HG02798 (cell line): ENCODE results near the gene TYMS.
"Not testable (repeated sequence)": the region's sequence is repeated elsewhere in the genome, so short reads cannot be mapped to it uniquely, and the experiment has no call there.

ENCODE experiments used
- ATAC-seq: cut with Tn5 transposase; IDR thresholded peaks from one replicate; pipeline ENCODE4 v1.9.1; 2021; ENCODE audit warnings: mild to moderate bottlenecking; ENCODE audit not compliant: unreplicated experiment, poor library complexity

Gene TYMS

GRCh38 chr18:676069-676468 lies 18.6 kb downstream of the TYMS start:
- ATAC-seq, result no peak

GRCh38 chr18:676736-677135 lies 19.3 kb downstream of the TYMS start:
- ATAC-seq, result no peak

GRCh38 chr18:677145-677544 lies 19.7 kb downstream of the TYMS start:
- peak; percentile 76 for ATAC-seq

- ATAC-seq, result no peak
These were observed 20.5 kb downstream of the TYMS start for GRCh38 chr18:677951-678381.

- ATAC-seq, result no peak
These were observed 21.2 kb downstream of the TYMS start for GRCh38 chr18:678482-679182.

GRCh38 chr18:679516-679915 lies 22.1 kb downstream of the TYMS start:
- ATAC-seq, result no peak

GRCh38 chr18:680392-680791 lies 22.9 kb downstream of the TYMS start:
- no peak for ATAC-seq

- ATAC-seq, result no peak
These were observed 24.5 kb downstream of the TYMS start for GRCh38 chr18:681985-682384.

- ATAC-seq, result not testable (repeated sequence)
These were observed 25.0 kb downstream of the TYMS start for GRCh38 chr18:682416-682815.

GRCh38 chr18:682833-683232 lies 25.4 kb downstream of the TYMS start:
- ATAC-seq, result no peak

- no peak for ATAC-seq
These were observed 26.1 kb downstream of the TYMS start for GRCh38 chr18:683531-683930.

GRCh38 chr18:685438-685837 lies 28.0 kb downstream of the TYMS start:
- no peak for ATAC-seq

- ATAC-seq, result no peak
These were observed 29.1 kb downstream of the TYMS start for GRCh38 chr18:686339-687111.

GRCh38 chr18:688323-688722 lies 30.9 kb downstream of the TYMS start:
- ATAC-seq, result no peak

GRCh38 chr18:692824-693223 lies 35.4 kb downstream of the TYMS start:
- ATAC-seq, result no peak

- ATAC-seq, result no peak
These were observed 36.2 kb downstream of the TYMS start for GRCh38 chr18:693466-694187.

GRCh38 chr18:697012-697411 lies 39.6 kb downstream of the TYMS start:
- no peak for ATAC-seq

GRCh38 chr18:697800-698199 lies 40.3 kb downstream of the TYMS start:
- ATAC-seq, result no peak

GRCh38 chr18:703213-703967 lies 45.9 kb downstream of the TYMS start:
- no peak for ATAC-seq

GRCh38 chr18:706405-706804 lies 49.0 kb downstream of the TYMS start:
- no peak for ATAC-seq
